ENCODE data around the gene STAT1. TPM values are rescaled to one million over a fixed set of nuclear protein-coding genes. Genes with fewer than 3 reads are reported as not detected.

Gene STAT1
- total RNA-seq, 1 experiment from 2014 or later = 76.5 TPM

DNA sequence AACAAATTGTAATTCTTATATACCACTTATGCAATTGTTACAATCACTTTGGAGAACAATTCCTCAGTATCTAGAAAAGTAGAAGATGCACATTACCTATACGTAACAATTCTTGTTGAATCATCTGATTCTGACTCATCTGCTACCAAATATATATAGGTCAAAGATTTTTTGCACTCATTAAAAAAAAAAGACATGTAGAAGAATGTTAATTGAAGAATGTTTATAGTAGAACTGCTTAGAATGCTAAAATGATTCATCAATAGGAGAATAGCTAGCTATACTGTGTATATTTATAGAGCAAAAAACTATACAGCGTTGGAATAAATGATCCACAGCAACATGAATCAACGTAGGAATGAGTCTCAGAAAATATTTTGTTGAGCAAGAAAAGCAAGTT is 29.5 kb upstream of the STAT1 start:
- Histone ChIP-seq H3K4me3 (ENCODE audit: low read depth, low read length, poor library complexity, severe bottlenecking) (no peak overlapping the region), H3K27me3 (replicated peaks; ENCODE audit: insufficient read depth, low read depth, low read length, poor library complexity) (no peaks in the 10 kb centered on the region), H3K36me3 (ENCODE audit: insufficient read depth, low read length, poor library complexity, severe bottlenecking) (no peaks in the 10 kb centered on the region), H3K27ac (ENCODE audit: low read depth, low read length, poor library complexity, severe bottlenecking) (no peak overlapping the region), H3K9me3 (ENCODE audit: low read depth, low read length, poor library complexity, severe bottlenecking) (peaks cover 5% of the 10 kb centered on the region), H3K4me1 (ENCODE audit: insufficient read depth, low read length, poor library complexity, severe bottlenecking) (no peaks in the 10 kb centered on the region)
- ChIA-PET CTCF (no interaction called here), POLR2A (ENCODE audit: low non-redundant PET) (no interaction called here)
- BruUV-seq (replicated peaks) = no TSS peak
- intact Hi-C loops (cut with micrococcal nuclease; ENCODE audit: unreplicated experiment) = no loop called here
- no peak for DNase-seq (ENCODE audit: low spot score)
- TF ChIP-seq CTCF (conservative IDR thresholded peaks at IDR 0.05; ENCODE audit: low read depth, low read length) (no peak), EZH2 (IDR thresholded peaks at IDR 0.05; ENCODE audit: borderline replicate concordance, low read depth, low read length, poor library complexity, severe bottlenecking) (no peak)

DNA sequence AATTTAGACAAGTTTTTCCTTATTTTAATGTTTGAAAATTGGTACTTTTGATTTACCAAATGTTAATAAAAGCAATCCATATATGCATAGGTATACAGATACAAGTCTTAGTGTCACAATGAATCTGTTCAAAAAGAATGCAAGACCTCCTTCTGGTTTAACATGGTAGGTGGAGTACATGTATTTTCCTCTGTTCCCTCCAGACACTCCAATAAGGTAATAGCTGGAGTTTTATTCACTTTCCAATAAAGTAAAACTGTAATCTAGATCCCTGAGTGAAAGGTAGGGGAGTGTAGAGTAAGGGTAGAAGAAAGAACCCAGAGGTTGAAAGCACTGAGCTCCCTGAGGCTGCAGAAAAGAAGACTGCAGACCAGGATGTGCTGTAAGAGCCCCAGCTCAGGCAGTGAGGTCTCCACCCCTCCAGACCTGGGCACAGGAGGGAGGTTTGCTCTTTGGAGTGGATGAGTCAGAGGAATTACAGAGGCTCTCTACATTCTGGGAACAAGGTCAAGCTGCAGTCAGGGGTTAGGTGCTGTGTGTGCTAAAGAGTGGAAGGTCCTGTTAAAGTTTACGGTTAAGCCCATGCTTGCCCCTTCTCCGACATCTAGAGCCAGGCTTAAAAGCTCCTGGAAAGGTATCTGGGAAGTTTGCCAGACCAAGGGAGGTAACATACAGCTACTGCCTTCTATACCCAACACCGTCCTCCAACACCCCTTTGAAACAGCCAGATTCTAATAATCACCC is 27.6 kb upstream of the STAT1 start:
- no peaks in the 10 kb centered on the region for H3K4me1 ChIP-seq (ENCODE audit: insufficient read depth, low read length, poor library complexity, severe bottlenecking)
- TF ChIP-seq CTCF (conservative IDR thresholded peaks at IDR 0.05; ENCODE audit: low read depth, low read length) (no peak), EZH2 (IDR thresholded peaks at IDR 0.05; ENCODE audit: borderline replicate concordance, low read depth, low read length, poor library complexity, severe bottlenecking) (no peak)
- H3K36me3 ChIP-seq (ENCODE audit: insufficient read depth, low read length, poor library complexity, severe bottlenecking) = no peaks in the 10 kb centered on the region
- ChIA-PET CTCF (no interaction called here), POLR2A (ENCODE audit: low non-redundant PET) (no interaction called here)
- H3K27me3 ChIP-seq (replicated peaks; ENCODE audit: insufficient read depth, low read depth, low read length, poor library complexity) = no peaks in the 10 kb centered on the region
- peaks cover 5% of the 10 kb centered on the region for H3K9me3 ChIP-seq (ENCODE audit: low read depth, low read length, poor library complexity, severe bottlenecking)
- intact Hi-C loops (cut with micrococcal nuclease; ENCODE audit: unreplicated experiment) = no loop called here
- H3K27ac ChIP-seq (ENCODE audit: low read depth, low read length, poor library complexity, severe bottlenecking) = no peak overlapping the region
- no TSS peak for BruUV-seq (replicated peaks)
- no peak for DNase-seq (ENCODE audit: low spot score)
- H3K4me3 ChIP-seq (ENCODE audit: low read depth, low read length, poor library complexity, severe bottlenecking) = no peak overlapping the region

- no peak for DNase-seq (ENCODE audit: low spot score)
- POLR2A ChIA-PET (ENCODE audit: low non-redundant PET) = interaction anchor here (0.6 kb wide), 1 partner anchor 23 kb away, joined by 4 read pairs; no protein-coding TSS in a partner anchor
- Histone ChIP-seq H3K36me3 (ENCODE audit: insufficient read depth, low read length, poor library complexity, severe bottlenecking) (no peaks in the 10 kb centered on the region), H3K4me3 (ENCODE audit: low read depth, low read length, poor library complexity, severe bottlenecking) (no peak overlapping the region), H3K4me1 (ENCODE audit: insufficient read depth, low read length, poor library complexity, severe bottlenecking) (no peaks in the 10 kb centered on the region), H3K27me3 (replicated peaks; ENCODE audit: insufficient read depth, low read depth, low read length, poor library complexity) (no peaks in the 10 kb centered on the region), H3K27ac (ENCODE audit: low read depth, low read length, poor library complexity, severe bottlenecking) (no peak overlapping the region), H3K9me3 (ENCODE audit: low read depth, low read length, poor library complexity, severe bottlenecking) (peaks cover 4% of the 10 kb centered on the region)
- intact Hi-C loops (cut with micrococcal nuclease; ENCODE audit: unreplicated experiment) = no loop called here
- no TSS peak for BruUV-seq (replicated peaks)
- TF ChIP-seq EZH2 (IDR thresholded peaks at IDR 0.05; ENCODE audit: borderline replicate concordance, low read depth, low read length, poor library complexity, severe bottlenecking) = no peak
- no peak for TF ChIP-seq CTCF (conservative IDR thresholded peaks at IDR 0.05; ENCODE audit: low read depth, low read length)
- CTCF ChIA-PET = no interaction called here
These were observed 25.6 kb upstream of the STAT1 start for GRCh38 chr2:191039616-191040015.
